Non-pigmented ciliary epithelial cell (primary cell): ENCODE data around the gene PDZD7.
A peak's percentile ranks its signal among the peaks of the same experiment; 100 is the strongest.

Experiments used
- DNase-seq: peaks from one replicate; pipeline ENCODE4 v3.0.0-alpha.2; 2010; ENCODE audit warnings: low read depth

Gene PDZD7

GRCh38 chr10:101018600-101019439 is 12.1 kb downstream of the PDZD7 start:
- no peak for DNase-seq

- DNase-seq = no peak
Observed at GRCh38 chr10:101018118-101018599, 12.8 kb downstream of the PDZD7 start.

DNA sequence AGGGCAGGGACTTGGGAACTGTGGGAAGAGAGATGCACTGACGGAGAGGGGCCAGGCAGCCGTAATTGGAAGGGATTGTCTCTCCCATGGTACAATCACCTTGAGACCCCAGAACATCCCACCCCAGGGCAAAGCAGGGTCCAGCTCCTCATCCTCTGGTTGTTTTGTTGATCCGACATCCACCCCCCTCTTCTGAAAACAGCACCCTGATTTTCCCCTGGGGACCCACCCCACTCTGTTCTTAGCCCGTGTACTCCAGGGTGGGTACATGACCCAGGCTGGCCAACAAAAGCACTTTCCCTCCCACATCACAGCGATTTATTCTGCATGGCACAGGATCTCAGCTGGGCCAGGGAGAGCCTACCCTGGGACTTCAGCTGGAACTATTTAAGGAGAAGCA is 14.1 kb downstream of the PDZD7 start:
- DNase-seq = no peak

DNA sequence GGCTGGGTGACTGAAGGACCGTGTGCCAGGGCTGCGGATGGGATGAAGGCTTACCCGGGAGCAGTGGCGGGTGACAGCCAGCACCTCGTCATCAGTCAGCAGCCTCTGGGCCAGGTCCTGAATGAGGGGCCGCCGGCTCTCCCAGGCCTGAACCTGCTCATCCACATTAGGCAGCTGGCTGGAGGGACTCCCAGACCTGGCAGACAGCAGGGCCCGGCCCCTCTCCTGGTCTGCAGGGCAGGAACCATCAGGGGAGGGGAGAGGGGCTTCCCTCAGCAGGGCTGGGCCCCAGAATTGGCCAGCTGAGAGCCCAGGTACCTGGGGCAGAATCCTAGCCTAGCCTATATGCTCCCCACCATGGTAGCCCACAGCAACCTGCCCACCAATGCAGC is 15.4 kb downstream of the PDZD7 start:
- no peak for DNase-seq

DNA sequence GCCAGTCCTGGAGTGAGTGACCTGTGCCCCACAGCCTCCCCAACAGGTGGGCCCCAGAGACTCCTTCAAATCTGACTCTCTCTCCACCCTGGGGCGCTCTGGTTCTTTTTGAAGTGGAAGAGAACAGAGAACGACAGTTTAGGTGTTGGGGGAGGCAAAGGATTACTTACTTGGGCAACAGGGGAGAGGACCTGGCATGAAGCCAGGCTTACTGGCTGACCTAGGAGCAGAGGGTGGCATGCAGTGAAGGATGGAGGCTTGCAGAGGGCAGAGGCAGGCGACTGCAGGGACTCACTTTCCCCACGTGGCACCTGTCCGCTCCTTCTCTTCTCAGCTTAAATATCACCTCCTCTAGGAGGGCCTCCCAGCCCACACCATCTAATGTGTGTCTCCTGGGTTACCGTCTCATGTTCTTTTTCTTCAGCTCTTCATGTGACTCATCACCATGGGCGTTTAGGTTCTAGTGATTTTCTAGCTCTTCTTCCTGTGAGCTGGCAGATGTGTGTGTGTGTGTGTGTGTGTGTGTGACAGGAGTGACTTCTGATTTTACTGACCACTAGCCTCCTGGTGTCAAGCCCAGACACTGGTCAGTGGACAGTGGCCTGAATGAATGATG is 15.9 kb downstream of the PDZD7 start:
- DNase-seq = peak; percentile 86

- no peak for DNase-seq
Observed at GRCh38 chr10:101014230-101014884, 16.6 kb downstream of the PDZD7 start.

- no peak for DNase-seq
Observed at GRCh38 chr10:101013365-101013825, 17.5 kb downstream of the PDZD7 start.

- DNase-seq = no peak
Observed at GRCh38 chr10:101012525-101013364, 18.2 kb downstream of the PDZD7 start.

GRCh38 chr10:101011517-101012423 is 19.2 kb downstream of the PDZD7 start:
- no peak for DNase-seq

GRCh38 chr10:101010329-101010728 is 20.6 kb downstream of the PDZD7 start:
- DNase-seq = no peak

- DNase-seq = no peak
Observed at GRCh38 chr10:101008823-101009423, 22.0 kb downstream of the PDZD7 start.

DNA sequence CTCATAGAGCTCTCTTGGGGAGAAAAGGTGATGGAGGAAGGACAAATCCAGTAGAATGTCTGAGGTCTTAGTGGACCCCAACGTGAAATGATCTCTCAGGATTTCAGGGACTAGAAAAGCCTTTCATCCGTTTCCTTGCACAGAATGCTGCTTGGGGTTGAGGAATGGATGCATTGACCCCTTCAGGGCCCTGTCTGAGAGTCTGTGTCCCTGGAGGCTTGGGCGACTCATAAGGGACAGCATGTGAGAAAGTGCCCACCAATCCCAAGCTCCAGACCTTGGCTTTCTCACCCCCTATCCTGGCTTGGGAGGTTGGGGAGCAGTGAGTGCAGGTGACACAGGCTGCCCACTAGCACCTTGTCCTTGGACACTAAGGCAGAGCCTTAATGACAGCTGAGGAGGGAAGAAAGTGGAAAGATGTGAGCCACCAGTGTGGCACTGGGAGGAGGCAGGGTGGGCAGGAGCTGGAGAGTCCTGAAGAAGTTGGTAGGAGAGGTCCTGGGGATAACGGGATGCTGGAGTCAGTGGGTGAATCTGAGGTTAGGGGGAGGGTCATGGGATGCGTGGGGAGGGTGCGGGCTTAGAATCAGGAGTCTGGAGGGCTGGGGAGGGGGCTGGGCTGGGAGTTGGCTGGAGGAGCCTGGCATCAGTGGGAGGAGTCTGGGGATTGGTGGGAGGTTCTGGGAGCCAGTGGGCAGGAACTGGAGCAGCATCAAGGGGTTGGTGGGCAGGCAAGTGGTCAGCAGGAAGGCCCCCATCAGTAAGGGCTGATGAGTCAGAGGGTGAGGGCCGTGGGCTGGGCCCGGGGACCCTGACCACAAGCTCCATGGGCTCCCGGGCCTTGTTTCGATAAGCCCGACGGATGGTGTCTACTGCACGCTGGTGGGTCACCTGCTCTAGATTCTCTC is 22.8 kb downstream of the PDZD7 start:
- DNase-seq = no peak

DNA sequence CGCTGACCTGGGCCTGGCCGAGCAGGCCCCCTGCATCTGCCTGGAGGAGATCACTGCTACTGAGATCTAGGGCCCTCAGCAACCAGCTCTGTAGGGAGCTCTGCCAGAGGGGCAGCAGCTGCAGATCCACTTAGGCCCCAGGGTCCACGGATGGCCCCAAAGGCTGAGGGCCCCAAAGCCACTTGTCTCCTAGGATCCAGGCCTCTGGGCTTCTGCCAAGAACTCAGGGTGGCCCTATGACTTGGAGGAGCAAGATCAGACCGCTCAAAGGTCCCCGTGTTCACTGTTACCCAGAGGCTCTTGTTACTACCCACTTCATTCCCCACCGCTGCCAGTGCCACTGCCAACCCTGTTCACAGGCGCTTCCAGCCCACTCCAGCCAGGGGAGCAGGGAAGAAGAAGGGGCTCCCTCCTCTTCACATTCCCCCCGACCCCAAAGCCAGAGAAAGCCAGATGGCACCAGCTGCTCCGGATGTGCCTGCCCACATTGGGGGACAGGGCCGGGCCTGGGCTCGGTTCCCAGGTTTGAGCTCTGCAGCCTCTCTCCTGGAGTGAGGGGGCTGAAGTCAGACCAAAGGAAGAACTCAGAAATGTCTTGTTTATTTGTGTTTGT is 23.7 kb downstream of the PDZD7 start:
- DNase-seq = no peak

GRCh38 chr10:101006593-101007098 is 24.3 kb downstream of the PDZD7 start:
- no peak for DNase-seq

DNA sequence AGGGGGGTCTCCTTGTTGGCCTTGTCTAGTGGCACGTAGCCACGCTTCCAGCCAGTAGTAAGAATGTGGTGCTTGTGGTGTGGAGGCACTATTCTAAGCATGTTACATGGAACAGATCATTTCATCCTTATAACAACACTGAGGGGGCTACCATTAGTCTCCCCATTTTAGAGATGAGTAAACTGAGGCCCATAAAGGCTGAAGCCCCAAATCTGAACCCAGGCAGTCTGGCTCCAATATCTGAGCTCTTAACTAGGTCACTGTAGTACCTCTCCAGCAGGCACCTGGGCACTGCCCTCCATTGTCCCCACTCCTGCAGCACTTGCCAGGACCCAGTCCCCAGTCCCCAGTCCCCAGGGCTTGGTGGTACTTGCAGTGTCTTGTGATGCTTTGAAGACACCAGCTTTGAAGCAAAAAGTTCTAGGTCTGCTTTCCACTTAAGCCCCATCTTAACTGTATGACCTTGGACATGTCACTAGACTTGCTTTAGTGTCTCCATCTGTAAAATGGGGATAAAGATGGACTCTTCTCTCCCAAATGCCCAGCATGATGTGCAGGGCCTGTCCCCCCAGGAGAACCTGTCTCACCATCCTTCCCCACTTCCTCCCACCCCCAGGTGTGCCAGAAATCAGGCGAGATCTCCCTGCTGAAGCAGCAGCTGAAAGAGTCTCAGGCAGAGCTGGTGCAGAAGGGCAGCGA is 24.9 kb downstream of the PDZD7 start:
- no peak for DNase-seq

DNA sequence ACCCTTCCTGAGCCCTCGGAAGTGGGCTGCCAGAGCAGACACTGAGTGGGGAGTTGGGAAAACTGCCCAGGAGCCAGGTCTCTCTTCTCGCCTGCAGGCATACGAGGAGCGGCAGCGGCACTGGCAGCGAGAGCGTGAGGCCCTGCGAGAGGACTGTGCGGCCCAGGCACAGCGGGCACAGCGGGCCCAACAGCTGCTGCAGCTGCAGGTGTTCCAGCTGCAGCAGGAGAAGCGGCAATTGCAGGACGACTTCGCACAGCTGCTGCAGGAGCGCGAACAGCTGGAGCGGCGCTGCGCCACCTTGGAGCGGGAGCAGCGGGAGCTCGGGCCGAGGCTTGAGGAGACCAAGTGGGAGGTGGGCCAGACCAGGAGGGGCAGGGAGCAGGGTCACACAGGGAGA is 25.6 kb downstream of the PDZD7 start:
- DNase-seq = no peak

DNA sequence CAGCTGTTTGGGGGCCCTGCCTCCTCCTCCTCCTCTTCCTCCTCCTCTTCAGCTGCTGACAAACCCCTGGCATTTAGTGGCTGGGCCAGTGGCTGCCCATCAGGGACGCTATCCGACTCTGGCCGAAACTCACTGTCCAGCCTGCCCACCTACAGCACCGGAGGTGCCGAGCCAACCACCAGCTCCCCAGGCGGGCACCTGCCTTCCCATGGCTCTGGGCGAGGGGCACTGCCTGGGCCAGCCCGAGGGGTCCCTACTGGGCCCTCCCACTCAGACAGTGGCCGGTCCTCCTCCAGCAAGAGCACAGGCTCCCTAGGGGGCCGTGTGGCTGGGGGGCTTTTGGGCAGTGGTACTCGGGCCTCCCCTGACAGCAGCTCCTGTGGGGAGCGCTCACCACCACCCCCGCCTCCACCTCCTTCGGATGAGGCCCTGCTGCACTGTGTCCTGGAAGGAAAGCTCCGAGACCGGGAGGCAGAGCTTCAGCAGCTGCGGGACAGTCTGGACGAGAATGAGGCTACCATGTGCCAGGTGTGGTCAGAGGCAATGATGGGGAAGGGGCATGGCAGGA is 27.2 kb downstream of the PDZD7 start:
- no peak for DNase-seq

DNA sequence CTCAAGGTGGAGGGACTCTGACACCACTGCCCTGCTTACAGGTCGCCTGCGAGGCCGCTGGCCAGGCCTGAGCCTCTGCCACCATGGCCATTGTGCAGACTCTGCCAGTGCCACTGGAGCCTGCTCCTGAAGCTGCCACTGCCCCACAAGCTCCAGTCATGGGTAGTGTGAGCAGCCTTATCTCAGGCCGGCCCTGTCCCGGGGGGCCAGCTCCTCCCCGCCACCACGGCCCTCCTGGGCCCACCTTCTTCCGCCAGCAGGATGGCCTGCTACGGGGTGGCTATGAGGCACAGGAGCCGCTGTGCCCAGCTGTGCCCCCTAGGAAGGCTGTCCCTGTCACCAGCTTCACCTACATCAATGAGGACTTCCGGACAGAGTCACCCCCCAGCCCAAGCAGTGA is 28.5 kb downstream of the PDZD7 start:
- no peak for DNase-seq
